Endodermal cell (in vitro differentiated cells): ENCODE measurements around the gene MTHFD2L. TPM values are rescaled to one million over a fixed set of nuclear protein-coding genes. Genes with fewer than 3 reads are reported as not detected.

Experiments
- DNase-seq: peaks from one replicate; pipeline ENCODE4 v3.0.0-alpha.2; 2017
- H3K27ac ChIP-seq: 2 replicates; pipeline ENCODE4 v1.5.1; 2013; ENCODE audit warnings: mild to moderate bottlenecking, low read depth, low read length, moderate library complexity
- H3K27me3 ChIP-seq: 2 replicates; pipeline ENCODE4 v1.6.1; 2013; ENCODE audit warnings: mild to moderate bottlenecking, low read length, moderate library complexity; ENCODE audit not compliant: insufficient read depth, control insufficient read depth, poor library complexity, severe bottlenecking
- H3K36me3 ChIP-seq: 2 replicates; pipeline ENCODE4 v1.7.0; 2013; ENCODE audit warnings: mild to moderate bottlenecking, low read length, moderate library complexity; ENCODE audit not compliant: control insufficient read depth, insufficient read depth
- H3K4me1 ChIP-seq: one replicate; pipeline ENCODE4 v1.7.0; 2013; ENCODE audit warnings: low read length; ENCODE audit not compliant: control insufficient read depth, insufficient read depth
- H3K4me3 ChIP-seq: 2 replicates; pipeline ENCODE4 v1.5.1; 2013; ENCODE audit warnings: mild to moderate bottlenecking, low read length, moderate library complexity
- H3K9ac ChIP-seq: 2 replicates; pipeline ENCODE4 v1.6.1; 2013; ENCODE audit warnings: mild to moderate bottlenecking, low read length, moderate library complexity; ENCODE audit not compliant: poor library complexity, severe bottlenecking; ENCODE audit errors: extremely low read depth
- H3K9me3 ChIP-seq: 2 replicates; pipeline ENCODE4 v1.6.1; 2013; ENCODE audit warnings: mild to moderate bottlenecking, low read length, moderate library complexity; ENCODE audit not compliant: control insufficient read depth
- H3K27ac Mint-ChIP-seq: 2 replicates; pipeline ENCODE4 v1.8.0; 2020; ENCODE audit warnings: mixed read lengths
- H3K27me3 Mint-ChIP-seq: 2 replicates; pipeline ENCODE4 v1.8.0; 2021; ENCODE audit warnings: mild to moderate bottlenecking, mixed read lengths; ENCODE audit not compliant: insufficient read depth
- H3K36me3 Mint-ChIP-seq: 2 replicates; pipeline ENCODE4 v1.8.0; 2020; ENCODE audit warnings: low read depth, mixed read lengths
- H3K4me1 Mint-ChIP-seq: 2 replicates; pipeline ENCODE4 v1.8.0; 2020; ENCODE audit warnings: mixed read lengths
- H3K4me3 Mint-ChIP-seq: 2 replicates; pipeline ENCODE4 v1.8.0; 2020; ENCODE audit warnings: mild to moderate bottlenecking, moderate library complexity, mixed read lengths
- H3K9me3 Mint-ChIP-seq: 2 replicates; pipeline ENCODE4 v1.8.0; 2020; ENCODE audit warnings: mild to moderate bottlenecking, mixed read lengths
- WGBS, 2 experiments: methylation state at CpG; one replicate each; pipeline versions ENCODE4 v1.1.5 to v1.1.7; 2013; ENCODE audit warnings: missing lambda C conversion rate in 2 of 2, mixed read lengths in 1 of 2; ENCODE audit not compliant: insufficient coverage in 1 of 2, insufficient read length in 1 of 2; 5-methylcytosine and 5-hydroxymethylcytosine counted together
- total RNA-seq, 2 donors: library from RNA; stranded (reverse); fragmentation: NEBNext Ultra II Directional in 1 of 2; extraction: Animal tissue kit (Norgen Biotek cat#: 25700) in 1 of 2; gene quantifications; 2 replicates in 1 of 2; 3 replicates in 1 of 2; pipeline ENCODE4 v1.2.1, GENCODE V29; 2021
- TF ChIP-seq, protein P1 (sequence below): fragments of 200-600 bp; sonication (generic); conservative IDR thresholded peaks from 2 replicates; pipeline ENCODE4 v1.5.0; 2021; ENCODE audit warnings: antibody characterized with exemption, mild to moderate bottlenecking

Gene MTHFD2L
- total RNA-seq, 2 donors from 2014 or later: 10.4 to 11.5 TPM

DNA sequence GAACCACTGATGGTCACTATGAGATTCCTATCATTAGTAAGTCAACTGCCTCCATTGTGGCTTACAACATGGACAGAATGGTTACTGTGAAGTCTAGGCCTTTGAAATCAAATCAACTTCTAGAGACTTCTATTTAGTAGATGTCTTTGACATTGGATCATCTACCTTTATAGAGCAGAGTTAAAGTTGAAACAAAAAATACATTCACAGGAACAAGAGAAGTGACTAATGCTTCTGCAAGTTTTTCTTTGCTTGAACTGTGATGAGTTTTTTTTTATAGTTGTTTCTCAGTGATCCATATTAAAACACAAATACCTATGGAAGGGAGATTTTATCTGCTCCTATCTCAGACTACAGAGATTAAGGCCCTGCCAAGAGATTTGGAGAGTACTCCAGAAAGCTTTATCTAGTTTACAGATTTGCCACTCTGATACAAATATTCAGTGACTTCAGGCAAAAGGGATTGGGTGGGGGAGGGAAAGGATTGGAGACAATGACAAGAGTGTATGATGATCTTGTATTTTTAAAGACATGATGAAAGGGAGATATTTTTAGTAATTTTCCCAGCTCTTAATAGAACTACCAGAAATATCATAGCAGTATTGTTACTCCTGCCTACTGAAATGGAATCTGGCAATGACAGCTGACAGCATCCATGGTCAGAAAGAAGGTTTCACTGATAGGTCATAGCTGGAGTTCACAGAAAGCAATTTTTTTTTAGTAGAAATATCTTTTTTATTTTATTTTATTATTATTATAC, 134.4 kb downstream of the MTHFD2L start:
- no peak overlapping the region for H3K27ac ChIP-seq
- H3K36me3 ChIP-seq: no peaks in the 10 kb centered on the region
- H3K27me3 ChIP-seq: no peaks in the 10 kb centered on the region
- Mint-ChIP-seq H3K4me3 (no peak overlapping the region), H3K4me1 (peaks cover 7% of the 10 kb centered on the region), H3K27ac (no peak overlapping the region), H3K27me3 (no peaks in the 10 kb centered on the region), H3K9me3 (no peaks in the 10 kb centered on the region), H3K36me3 (no peaks in the 10 kb centered on the region)
- no peaks in the 10 kb centered on the region for H3K4me1 ChIP-seq
- DNase-seq: no peak
- TF ChIP-seq, protein P1, sequence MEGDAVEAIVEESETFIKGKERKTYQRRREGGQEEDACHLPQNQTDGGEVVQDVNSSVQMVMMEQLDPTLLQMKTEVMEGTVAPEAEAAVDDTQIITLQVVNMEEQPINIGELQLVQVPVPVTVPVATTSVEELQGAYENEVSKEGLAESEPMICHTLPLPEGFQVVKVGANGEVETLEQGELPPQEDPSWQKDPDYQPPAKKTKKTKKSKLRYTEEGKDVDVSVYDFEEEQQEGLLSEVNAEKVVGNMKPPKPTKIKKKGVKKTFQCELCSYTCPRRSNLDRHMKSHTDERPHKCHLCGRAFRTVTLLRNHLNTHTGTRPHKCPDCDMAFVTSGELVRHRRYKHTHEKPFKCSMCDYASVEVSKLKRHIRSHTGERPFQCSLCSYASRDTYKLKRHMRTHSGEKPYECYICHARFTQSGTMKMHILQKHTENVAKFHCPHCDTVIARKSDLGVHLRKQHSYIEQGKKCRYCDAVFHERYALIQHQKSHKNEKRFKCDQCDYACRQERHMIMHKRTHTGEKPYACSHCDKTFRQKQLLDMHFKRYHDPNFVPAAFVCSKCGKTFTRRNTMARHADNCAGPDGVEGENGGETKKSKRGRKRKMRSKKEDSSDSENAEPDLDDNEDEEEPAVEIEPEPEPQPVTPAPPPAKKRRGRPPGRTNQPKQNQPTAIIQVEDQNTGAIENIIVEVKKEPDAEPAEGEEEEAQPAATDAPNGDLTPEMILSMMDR: no peak
- H3K9ac ChIP-seq: no peak overlapping the region
- H3K9me3 ChIP-seq: no peaks in the 10 kb centered on the region
- H3K4me3 ChIP-seq: no peak overlapping the region

- Mint-ChIP-seq H3K4me1 (peaks cover 7% of the 10 kb centered on the region), H3K36me3 (no peaks in the 10 kb centered on the region), H3K4me3 (no peak overlapping the region), H3K27me3 (no peaks in the 10 kb centered on the region), H3K27ac (no peak overlapping the region), H3K9me3 (no peaks in the 10 kb centered on the region)
- Histone ChIP-seq H3K27me3 (no peaks in the 10 kb centered on the region), H3K4me3 (no peak overlapping the region), H3K27ac (no peak overlapping the region), H3K9ac (no peak overlapping the region), H3K4me1 (no peaks in the 10 kb centered on the region), H3K36me3 (no peaks in the 10 kb centered on the region), H3K9me3 (no peaks in the 10 kb centered on the region)
- TF ChIP-seq, protein P1: no peak
- no peak for DNase-seq
- 96 to 100% methylated on average over 1 to 2 of the region's 2 CpGs for WGBS, 2 experiments
Observed at GRCh38 chr4:74293558-74293957, 135.6 kb downstream of the MTHFD2L start.

GRCh38 chr4:74294681-74295080, 136.8 kb downstream of the MTHFD2L start:
- Histone ChIP-seq H3K27ac (no peak overlapping the region), H3K36me3 (no peaks in the 10 kb centered on the region), H3K4me1 (no peaks in the 10 kb centered on the region), H3K9ac (no peak overlapping the region), H3K4me3 (no peak overlapping the region), H3K9me3 (no peaks in the 10 kb centered on the region), H3K27me3 (no peaks in the 10 kb centered on the region)
- Mint-ChIP-seq H3K4me1 (peaks cover 7% of the 10 kb centered on the region), H3K27me3 (no peaks in the 10 kb centered on the region), H3K36me3 (no peaks in the 10 kb centered on the region), H3K27ac (no peak overlapping the region), H3K9me3 (no peaks in the 10 kb centered on the region), H3K4me3 (no peak overlapping the region)
- no peak for DNase-seq
- 88 to 100% methylated on average over 1 of the region's 1 CpG for WGBS, 2 experiments
- TF ChIP-seq, protein P1: no peak
